ENCODE measurements around the gene GSS.

The GSS gene

DNA sequence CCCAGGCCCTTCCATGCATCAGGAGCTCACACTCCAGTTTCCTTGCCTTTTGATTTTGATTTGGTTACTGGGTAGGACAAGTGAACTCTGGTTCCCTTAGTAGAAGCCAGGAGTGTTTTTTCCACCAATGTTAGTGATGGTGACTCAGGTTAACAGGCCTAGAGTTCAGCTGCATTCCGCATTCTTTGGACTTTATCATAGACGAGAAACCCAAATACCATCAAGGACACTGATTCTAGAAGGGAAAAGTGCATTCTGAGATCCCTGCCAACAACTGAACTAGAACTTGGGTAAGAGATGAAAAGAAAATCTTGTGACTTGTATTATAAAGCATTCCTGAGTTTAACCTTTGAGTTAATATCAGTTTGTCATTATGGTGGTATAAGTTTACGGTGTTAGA, 8.9 kb downstream of the GSS start:
- no peak for DNase-seq (ENCODE audit: low spot score)

DNA sequence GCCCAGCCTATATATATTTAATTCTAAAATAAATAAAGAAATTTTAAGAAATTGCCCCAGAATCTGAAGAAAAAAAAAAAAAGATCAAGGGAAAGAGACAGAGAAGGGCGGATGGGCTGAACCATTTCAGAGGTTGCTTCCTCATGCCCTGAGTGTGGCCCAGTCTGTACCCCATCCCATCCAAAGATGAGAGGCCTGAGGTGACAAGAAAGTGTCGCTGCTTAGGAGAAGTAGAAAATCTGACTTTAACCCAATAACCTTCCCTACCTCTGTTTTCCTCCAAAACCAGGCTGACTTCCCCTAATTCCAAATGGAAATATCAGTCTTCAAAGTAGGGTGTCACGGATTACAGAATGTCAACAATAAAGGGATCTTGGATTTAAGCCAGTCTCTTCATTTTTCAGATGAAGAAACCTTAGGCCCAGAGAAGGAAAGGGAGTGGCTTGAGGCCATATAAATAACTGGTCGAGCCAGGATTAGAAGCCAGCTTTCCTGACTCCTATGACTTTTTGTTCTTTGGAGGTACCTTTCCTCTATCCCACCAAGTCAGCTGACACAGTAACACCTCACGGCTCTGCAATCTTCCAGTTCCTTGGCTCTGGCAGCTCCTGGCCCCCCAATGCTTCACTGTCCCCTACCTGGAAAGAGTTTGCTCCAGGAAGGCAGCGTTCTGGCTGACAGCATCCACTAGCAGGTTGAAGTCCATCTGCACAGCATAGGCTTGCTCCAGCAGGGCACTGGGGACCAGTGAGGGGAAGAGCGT, 10.1 kb downstream of the GSS start:
- DNase-seq (ENCODE audit: low spot score), result no peak

DNA sequence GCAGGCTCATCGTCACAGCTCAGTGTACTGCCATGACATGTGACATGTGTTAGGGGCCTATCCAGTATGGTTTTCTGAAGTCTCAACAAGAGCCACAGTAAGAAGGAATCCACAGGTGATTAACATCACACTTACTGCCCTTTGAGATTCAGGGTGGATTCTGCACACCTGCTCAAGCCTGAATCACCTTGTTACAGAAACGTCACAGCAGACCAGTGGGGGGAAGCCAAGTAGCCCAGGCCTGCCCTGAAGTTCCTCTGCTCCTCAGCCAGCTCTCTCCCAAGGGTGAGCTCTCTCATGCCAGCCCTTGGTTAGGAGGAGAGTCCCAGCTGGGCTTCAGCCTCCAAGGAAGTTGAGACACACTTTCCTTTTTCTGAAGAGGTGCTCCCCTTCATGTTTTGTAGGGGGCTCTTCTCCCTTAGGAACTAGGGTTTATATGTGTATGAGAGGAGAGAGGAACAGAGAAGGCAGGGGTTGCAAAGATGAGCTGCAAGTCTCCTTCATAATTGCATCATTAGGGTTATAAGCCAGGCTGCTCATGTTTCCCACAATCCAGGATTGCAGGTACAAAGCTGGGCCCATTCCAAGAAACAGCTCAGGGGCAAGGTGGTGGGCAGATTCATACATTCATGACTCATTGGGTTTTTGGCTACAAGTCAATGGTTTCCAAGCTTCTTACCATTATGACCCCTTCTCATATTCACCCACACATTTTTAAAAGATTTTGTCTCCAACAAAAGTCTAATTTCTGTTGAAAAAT, 11.6 kb downstream of the GSS start:
- DNase-seq (ENCODE audit: low spot score), result no peak

DNA sequence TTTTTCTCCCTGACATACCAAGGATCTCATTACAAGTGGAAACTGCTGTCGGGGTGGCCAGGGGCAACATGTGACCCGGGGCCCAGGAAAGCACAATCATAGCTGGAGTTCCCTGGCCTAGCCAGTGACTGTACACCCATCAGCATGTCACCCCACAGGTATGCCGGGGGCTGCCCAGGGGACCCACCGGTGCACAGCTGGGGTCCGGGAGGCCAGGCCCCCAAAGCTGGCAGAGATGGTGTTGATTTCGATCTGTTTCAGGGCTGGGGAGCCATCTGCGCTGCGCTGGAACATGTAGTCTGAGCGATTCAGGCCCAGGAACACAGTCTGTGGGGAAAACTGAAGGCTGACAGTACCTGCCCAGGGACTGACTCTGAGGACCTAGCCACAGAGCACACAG, 13.3 kb downstream of the GSS start:
- DNase-seq (ENCODE audit: low spot score), result no peak

DNA sequence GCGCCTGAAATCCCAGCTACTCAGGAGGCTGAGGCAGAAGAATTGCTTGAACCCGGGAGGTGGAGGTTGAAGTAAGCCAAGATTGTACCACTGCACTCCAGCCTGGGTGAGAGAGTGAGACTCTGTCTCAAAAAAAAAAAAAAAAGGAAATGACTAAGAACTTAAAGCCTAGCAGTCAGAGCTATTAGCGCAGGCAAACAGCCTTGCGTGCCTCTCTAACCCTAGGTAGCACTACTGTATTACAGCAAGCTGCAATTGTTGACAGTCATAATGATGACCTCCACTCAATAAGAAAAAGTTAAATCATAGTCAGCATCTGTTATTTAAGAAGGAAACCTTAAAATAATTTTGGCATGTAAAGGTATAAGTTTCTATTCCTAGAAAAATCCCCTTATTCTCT, 14.4 kb downstream of the GSS start:
- DNase-seq (ENCODE audit: low spot score), result no peak

DNA sequence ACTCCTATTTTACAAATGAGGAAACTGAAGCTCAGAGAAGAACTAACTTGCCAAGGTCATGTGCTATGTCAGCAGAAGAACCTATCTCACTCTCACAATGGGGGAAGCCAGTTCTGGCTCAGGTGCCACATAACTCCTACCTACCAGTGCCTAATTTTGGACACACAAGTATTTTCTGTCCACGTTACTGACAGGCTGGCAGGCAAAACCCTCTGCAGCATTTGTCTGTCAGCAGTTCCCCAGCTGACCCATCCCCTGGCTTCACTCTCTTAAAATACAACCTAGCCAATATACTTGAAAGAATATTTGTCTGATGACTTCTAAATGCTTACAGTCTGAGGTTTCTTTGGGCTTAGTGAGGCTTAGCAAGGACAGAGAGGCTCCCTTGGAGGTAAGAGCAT, 15.5 kb downstream of the GSS start:
- DNase-seq (ENCODE audit: low spot score), result no peak

DNA sequence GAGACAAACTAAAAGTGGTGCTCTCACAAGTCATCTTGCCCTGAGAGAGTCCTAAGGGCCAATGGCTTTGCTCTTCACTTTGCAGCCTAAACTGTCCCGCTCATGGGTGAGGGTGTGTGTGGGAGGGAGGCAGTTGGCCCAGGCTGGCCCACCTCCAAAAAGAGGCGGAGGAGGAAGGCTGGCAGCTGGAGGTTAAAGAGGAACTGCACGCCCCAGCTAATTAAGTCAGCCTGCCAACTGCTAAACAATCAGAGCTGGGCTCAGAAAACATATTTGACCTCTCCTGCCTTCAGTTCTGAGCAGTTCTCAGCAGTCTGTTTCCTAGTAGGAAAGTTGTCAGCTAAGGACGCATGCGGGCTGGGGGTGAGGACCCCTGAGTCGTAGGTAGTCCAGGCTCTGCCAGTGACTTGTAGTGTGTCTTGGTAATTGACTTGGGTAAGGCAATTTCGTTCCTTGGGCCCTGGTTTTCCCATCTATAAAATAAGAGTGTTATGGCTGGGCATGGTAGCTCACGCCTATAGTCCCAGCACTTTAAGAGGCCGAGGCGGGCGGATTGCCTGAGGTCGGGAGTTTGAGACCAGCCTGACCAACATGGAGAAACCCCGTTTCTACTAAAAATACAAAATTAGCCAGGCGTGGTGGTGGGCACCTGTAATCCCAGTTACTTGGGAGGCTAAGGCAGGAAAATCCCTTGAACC, 17.0 kb downstream of the GSS start:
- peak; percentile 43 for DNase-seq (ENCODE audit: low spot score)

DNA sequence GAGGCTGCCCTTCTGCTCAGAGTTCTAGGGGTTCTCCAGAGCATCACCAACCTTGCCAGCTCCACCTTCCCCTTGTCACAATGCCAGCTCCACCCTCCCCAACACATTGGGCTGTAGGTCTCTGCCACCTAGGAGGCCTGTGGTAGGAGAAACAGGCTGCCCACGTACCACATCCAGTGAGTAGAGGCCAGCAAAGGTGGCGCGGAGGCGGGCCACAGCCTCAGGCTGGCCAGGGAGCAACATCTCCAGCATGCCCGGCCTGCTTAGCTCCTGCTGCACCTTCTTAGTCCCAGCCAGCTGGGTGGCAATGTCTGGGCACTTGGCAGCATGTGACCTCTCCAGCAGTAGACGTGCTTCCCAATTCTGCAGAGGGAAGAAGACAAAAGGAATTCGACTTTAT, 23.8 kb downstream of the GSS start:
- no peak for DNase-seq (ENCODE audit: low spot score)

DNA sequence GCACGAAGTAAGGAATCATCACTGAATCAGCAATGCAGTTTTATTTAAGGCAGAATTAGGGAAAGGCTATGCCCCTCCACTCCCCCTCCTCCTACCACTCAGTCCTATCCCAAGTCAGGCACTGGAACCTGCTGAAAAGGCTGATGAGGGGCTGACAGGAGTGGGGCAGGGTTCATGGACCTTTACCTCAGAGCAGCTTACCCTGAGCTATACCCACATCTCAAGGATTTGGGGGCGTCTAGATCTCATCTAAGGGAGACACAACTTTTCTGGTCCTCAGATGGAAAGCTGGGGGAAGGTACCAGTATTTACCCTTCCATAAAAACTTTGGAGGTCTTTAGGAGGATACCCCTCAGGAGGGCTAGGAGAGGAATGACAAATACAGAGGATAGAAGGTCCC, 27.2 kb downstream of the GSS start:
- DNase-seq (ENCODE audit: low spot score), result no peak

DNA sequence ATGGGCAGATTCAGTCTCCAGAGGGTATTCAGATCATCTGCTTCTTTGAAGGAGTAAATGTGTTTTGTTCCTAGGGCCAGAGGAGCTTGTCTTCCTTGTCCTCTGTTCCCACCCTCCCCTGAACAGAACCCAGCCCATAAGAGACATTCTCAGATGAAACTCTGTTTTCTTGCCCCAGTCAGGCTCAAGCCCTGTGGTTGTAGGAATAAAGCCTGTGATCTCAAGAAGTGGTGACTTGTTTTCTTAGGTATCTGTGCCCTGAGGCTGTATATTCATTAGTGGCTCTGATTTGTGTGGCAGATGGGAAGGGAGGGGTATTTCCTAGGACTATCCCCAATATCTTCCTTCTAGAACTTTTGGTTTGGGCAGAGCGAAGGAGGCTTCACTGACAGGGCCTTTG, 27.9 kb downstream of the GSS start:
- DNase-seq (ENCODE audit: low spot score), result no peak

DNA sequence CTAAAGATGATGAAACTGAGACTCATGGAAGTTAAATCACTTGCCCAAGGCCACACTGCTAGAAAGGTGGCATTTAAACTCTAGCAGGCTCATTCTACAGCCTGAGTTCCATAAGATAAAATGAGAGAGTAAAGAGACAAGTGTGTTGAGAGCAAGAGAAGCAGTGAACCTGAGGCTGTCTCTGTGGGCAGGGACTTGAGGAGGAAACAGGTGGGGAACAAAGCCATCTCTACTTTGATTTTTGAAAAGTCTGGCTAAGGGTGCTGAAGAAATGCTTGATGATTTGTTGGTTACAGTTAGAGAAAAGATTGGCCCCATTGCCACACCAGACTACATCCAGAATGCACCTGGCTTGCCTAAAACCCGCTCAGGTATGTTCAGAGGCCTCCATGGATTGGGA, 29.0 kb downstream of the GSS start:
- no peak for DNase-seq (ENCODE audit: low spot score)

DNA sequence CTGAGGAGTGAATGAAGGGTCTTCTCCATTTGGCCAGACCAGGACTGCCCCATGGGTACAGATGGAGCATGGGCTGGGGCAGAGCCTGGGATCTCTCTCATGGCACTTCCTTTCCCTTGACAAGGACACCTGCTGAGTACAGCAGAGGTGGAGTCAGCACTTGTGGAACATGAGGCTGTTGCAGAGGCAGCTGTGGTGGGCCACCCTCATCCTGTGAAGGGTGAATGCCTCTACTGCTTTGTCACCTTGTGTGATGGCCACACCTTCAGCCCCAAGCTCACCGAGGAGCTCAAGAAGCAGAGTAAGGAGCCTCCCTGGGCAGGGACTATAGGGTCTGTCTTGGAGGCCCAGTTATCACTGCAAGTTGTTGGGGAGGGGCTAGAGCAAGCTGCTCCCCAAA, 29.6 kb downstream of the GSS start:
- DNase-seq (ENCODE audit: low spot score), result no peak

DNA sequence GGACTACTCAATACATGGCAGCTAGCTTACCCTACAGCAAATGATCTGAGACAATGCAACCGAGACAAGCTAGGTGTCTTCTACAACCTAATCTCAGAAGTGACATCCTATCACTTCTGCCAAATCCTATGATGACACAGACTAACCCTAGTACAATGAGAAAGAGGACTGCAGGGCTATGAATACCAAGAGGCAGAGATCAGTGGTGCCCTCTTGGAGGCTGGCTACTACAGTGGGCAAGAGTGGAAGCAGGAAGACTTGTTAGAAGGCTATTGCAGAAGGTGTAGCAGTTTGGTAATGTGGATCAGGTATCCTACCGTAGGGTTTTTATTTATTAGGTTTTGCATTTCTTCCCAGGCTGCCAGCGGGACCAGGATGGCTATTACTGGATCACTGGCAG, 30.3 kb downstream of the GSS start:
- no peak for DNase-seq (ENCODE audit: low spot score)

DNA sequence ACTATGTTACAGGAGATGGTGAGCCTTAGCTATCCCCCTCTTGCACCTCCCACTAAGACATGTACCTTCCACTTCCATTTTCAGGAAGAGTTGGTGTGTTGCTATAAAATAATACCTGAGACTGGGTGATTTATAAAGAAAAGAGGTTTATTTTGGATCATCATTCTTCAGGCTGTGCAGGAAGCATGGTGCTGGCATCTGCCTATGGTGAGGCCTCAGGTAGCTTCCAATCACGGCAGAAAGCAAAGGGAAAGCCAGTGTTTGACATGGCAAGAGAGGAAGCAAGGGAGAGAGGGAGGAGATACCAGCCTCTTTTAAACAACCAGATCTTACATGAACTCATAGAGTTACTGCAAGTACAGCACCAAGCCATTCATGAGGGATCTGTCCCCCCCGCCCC, 32.2 kb downstream of the GSS start:
- no peak for DNase-seq (ENCODE audit: low spot score)

DNA sequence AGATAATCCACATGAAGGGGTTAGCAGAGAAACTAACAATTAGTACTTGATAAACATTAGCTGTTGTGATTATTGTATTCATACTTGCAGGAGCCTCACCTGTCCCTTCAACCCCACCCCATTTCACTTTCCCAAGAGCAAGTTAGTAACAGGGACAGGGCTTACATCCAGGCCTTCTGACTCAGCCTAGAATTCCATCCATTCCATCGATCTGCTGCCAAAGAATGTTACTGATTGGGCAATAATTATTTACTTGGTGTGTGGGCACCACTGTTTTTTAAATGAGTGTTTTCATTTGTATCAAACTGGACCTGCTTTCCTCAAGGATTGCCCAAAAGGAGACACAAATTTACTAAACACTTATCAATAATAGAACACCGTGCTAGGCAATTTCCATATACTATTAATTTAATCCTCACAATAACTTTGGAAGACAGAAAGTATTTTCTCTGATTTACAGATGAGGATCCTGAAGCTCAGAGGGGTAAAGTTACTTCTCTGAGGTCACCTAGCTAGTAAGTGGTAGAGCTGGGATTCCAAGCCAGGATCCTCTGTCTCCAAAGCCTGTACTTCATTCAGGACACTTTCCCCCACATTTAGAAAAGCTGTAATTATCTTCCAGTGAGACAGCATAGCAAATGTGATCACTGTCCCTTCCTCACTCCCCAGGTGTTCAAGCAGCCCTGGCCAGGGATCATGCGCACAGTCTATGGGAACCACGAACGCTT, 32.8 kb downstream of the GSS start:
- DNase-seq (ENCODE audit: low spot score), result no peak

DNA sequence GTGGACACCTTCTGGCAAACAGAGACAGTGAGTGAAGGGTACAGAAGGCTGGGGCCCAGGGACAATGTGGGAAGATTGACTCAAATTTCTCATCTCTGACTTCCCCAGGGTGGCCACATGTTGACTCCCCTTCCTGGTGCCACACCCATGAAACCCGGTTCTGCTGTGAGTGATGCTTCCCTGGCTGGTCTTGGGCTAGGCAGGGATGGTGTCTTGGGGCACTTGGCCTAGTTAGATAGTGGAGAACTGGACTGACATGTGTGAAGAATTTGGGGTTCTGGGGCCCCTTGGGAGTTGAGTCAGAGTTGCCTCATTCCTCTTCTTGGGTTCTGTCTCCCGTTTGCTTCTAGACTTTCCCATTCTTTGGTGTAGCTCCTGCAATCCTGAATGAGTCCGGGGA, 34.2 kb downstream of the GSS start:
- no peak for DNase-seq (ENCODE audit: low spot score)

DNA sequence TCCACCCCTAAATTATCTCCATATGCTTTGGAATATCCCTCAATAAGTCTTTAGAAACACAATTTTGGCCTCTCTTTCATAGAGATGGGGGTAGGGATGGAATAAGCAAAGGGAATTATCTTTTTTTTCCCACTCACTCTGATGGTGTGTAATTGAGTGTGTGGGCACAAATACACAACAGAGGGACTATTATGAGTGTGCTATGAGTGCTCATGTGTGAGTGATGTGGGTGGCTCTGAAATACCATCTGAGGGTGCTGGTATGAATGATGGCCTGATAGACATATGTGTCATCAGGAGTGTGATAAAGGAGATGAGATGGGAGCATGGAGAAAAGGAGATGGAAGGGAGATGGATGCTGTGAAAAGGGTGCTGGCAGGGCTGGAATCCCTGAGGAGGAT, 35.6 kb downstream of the GSS start:
- no peak for DNase-seq (ENCODE audit: low spot score)

DNA sequence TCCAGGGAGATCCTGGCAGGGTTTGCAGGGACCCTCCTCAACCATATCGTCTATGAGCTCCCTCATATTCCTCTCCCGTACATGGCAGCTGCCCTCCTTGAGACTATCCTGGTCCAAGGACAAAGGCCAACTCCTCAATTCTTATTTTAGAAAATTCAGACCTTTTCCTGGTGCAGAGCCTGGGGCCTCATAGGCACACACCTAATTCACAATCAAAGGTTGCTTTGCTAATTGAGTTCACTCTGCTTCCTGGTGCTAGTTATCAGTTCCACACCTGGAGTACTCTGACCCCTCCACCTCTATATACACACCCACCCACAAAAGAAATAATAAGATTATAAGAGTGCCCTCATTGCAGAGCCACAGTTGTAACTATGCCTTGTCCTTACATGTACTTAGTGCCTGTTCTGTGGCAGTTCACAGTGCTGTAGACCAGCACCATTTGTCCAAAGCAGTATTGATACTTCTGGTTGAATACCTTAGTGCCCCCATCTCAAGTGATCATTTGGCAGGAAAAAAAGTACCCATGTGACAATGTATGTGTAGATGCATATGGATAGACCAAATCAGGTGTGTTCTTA, 38.7 kb downstream of the GSS start:
- DNase-seq (ENCODE audit: low spot score), result no peak

DNA sequence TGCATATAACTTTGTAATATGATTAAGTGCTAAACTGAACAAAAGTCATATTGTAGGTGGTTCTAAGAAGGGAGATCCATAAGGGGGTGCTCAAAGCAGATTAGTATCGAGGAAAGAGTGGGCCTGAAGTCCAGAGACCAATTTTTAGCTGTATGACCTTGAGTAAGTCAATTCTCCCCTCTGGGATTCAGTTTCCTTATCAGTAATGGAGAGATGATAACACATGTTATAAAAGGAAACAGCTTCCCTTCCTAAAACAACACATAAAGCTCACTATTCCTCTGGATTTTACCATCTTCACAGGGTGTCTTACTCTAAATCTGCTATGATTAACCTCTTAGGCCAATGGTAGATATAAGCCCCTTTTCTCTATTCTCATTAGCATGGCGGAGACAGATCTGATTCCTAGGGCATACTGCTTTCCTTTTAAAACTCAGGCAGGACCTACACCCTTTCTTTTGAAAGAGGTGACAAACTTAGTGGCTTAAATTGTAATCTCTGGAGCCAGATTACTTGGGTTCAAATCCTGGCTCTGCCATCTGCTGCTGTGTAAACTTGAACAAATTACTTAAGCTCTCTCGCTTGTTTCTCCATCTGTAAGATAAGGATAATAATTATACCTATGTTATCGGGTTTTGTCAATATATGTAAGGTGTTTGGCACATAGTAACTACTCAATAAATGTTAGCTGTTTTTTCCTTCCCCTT, 39.7 kb downstream of the GSS start:
- no peak for DNase-seq (ENCODE audit: low spot score)

DNA sequence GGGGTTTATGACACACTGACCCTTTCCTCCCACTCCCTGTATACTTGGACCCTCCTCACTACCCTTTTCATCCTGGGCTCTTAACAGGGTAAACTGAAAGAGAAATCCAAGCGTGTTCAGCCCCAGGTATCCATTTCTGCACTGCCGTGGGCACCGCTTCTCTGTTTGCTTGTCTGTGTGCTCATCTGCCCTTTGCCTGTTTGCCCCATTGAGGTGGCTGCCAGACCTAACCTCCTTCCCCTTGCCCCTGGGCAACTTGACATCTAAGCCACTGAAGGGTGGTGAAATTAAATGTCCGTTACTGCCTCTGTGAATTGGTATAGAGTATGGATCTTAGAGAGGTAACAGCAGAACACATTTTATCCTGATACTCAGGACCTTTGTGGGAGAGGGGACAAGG, 40.5 kb downstream of the GSS start:
- no peak for DNase-seq (ENCODE audit: low spot score)

DNA sequence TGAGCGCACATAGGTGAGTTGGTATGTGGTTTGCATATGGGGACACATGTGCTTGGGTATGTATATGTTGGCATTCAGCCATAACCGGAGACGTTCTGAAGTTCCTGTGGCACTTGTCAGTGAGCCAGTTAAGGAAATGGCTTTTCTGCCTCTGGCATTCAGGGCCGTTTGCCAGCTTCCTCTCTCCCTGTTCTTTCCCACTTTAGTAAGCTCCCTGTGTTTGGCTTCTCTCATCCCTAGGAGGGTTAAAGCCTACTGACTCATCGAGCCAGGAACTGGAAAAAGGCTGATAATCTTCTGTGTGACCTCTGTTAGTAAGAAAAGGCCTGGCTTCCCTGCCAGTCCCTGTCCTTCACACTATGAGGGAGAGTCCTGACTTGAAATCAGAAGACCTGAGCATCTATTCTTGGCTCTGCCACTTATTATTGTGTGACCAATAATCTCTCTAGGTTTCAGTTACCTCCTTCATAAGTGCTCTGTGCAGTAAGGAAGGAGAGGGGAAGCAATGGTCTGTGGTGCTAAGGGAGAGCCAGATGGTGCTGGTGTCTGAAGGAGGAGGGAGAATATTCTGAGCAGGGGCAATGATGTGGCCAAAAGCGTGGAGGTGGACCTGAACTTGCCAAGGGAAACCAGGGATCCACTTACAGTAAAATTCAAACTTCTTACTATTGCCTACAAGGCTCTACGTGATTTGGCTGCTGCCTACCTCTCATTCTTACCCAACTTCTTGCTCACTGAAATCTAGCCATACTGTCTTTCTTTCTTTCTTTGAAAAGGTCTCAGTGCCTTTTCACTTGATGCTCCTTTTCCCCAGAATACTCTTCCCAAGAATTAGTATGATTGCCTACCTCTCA, 47.8 kb downstream of the GSS start:
- peak; percentile 11 for DNase-seq (ENCODE audit: low spot score)
